HG02642 (cell line): ENCODE measurements around the gene RCN1.

ENCODE experiments used
- ATAC-seq: cut with Tn5 transposase; IDR thresholded peaks from one replicate; pipeline ENCODE4 v1.9.1; 2021; ENCODE audit warnings: mild to moderate bottlenecking; ENCODE audit not compliant: unreplicated experiment, poor library complexity

The RCN1 gene

DNA sequence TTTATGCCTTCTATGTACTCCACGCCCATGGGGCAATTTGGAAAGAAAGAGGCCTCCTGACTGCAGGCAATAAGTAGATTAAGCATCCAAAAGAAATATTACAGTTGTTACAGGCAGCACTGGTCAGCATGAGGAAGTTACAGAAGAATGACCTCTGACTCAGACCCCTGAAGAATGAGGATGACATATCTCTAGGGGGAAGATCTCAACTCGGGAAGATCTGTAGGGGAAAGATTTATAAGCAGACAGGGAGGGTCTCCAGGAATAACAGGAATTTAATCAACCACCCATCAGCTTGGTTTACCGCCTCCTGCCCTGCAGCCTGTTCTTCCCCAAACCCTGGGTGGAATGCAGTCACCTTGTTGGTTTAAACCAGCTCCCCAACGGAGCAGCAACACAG, 58.0 kb downstream of the RCN1 start:
- no peak for ATAC-seq

DNA sequence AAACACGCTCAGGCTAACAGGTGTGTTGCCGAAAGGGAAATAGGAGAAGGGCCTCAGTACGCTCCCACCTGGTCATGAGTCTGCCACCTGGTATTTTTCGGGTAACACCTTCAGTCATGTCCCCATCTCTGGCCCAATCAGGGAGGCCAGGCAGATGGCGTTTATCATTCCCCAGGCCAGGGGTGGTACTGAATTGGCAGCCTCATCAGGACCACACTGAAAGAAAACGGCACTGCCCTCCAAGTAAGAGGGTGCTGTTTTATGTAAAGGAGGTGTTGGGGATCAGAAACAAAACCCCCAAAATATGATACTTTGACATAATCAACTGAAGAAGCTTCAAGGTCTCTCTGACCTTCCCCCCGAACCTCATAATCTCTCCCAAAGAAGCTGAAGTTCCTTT, 58.9 kb downstream of the RCN1 start:
- no peak for ATAC-seq

DNA sequence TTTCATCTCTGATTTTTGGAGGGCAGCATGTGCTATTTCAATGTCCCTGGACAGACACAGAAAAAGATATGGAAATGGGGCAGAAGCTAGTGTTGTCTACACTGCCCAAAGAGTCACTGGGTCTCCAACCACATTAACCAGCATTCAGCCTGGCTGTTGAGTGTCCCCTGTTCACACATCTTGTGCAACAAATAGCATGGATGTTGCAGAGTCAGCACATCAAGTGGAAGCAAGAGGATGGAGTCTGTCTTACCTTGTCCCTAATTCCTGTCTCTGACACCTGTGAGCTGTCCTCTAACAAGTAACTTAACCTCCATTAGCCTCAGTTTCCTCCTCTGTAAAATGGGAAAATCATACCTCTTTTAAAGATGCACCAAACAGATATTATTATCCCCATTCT, 60.2 kb downstream of the RCN1 start:
- ATAC-seq = no peak

DNA sequence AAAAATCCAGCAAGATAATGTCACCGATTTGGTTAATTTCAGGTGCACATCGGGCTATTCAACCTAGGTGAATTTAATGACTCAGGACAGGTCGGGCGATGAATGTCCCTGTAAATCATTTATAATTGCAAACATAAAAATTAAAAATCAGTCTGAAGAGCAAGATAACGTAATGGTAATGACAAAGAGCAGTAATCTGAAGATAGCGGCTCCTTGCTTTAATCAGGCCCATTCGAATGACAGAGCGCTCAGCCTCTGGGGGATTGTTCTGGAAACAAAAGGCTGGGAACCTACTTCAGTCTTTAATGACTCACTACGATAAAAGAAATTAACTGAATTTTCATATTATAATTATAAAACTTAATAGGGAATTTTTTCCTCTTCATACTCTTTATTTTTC, 61.3 kb downstream of the RCN1 start:
- ATAC-seq = no peak

DNA sequence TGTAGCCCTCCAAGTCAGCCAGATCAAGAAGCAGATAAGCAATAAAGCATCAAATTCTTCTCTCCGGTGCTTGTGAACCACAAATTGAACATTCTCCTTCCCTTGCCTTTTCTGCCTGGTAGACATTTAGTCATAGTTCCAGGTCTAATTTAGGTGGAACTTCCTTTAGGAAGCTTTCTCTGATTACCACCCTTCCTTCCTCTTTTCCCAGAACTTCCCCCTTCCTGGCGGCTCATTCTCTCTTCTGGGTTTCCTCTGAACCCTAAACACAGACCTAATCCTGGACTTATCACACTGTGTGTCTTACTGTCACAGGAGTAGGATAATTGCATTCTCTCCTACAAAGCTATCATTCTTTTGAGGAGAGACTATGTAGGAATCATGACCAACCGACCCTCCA, 61.9 kb downstream of the RCN1 start:
- ATAC-seq = no peak

DNA sequence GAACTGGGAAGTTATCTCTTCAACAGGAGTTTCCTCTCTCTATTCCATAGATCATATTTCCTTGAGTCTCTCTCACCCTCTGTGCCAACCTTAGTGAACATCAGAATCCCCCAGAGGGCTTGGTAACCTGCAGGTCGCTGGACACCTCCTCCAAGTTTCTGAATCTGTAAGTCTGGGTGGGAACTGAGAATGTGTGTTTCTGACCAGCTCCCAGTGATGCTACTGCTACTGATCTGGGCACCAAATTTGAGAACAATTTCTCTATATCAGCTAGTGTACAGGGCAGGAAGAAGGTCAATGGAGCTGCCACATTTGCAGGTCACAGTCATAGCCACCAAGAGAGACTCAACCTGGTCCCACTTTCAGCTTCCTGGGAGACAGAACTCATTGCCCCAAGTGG, 62.9 kb downstream of the RCN1 start:
- peak; percentile 30 for ATAC-seq

DNA sequence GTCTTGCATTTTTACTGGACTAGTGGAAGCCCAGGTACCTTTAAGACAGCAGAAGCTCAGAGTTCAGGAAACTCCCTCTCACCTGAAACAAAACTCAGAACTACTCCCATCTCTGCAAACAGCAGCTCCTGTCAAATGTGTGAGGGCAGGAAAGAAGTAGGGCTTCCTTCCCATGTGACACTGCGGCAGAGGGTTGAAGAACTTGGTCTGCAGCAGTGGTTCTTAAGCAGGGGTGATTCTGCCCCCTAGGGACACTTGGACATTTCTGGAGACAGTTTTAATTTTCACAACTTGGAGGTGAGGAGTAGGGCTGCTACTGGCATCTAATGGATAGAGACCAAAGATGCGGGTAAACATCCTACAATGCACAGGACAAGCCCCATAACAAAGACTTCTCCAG, 63.4 kb downstream of the RCN1 start:
- peak; percentile 54 for ATAC-seq
